Stimulated activated CD8-positive, alpha-beta memory T cell treated with anti-CD3 and anti-CD28 coated beads, Interleukin-15, amount 100 ng/mL, for 24 hours (primary cell): Measurements from ENCODE around the gene TRIO.

ENCODE experiments used
- DNase-seq: peaks from one replicate; pipeline ENCODE4 v3.0.0-alpha.2; 2020; ENCODE audit warnings: low read depth

TRIO gene

GRCh38 chr5:14247054-14247386, 103.9 kb downstream of the TRIO start:
- no peak for DNase-seq

GRCh38 chr5:14249258-14250082, 106.3 kb downstream of the TRIO start:
- no peak for DNase-seq

GRCh38 chr5:14250084-14250695, 107.0 kb downstream of the TRIO start:
- no peak for DNase-seq

GRCh38 chr5:14250748-14251701, 107.9 kb downstream of the TRIO start:
- no peak for DNase-seq

- no peak for DNase-seq
Measured at GRCh38 chr5:14251733-14252132, 108.6 kb downstream of the TRIO start.

- DNase-seq = no peak
Measured at GRCh38 chr5:14252793-14253192, 109.7 kb downstream of the TRIO start.

- no peak for DNase-seq
Measured at GRCh38 chr5:14254686-14255085, 111.5 kb downstream of the TRIO start.

- no peak for DNase-seq
Measured at GRCh38 chr5:14256026-14256690, 113.0 kb downstream of the TRIO start.

- no peak for DNase-seq
Measured at GRCh38 chr5:14256756-14257393, 113.7 kb downstream of the TRIO start.

GRCh38 chr5:14257995-14258403, 114.9 kb downstream of the TRIO start:
- DNase-seq = no peak

GRCh38 chr5:14258840-14259239, 115.7 kb downstream of the TRIO start:
- no peak for DNase-seq

GRCh38 chr5:14260637-14261036, 117.5 kb downstream of the TRIO start:
- no peak for DNase-seq

GRCh38 chr5:14261235-14261634, 118.1 kb downstream of the TRIO start:
- DNase-seq = no peak

GRCh38 chr5:14261856-14262611, 118.9 kb downstream of the TRIO start:
- DNase-seq = no peak

- no peak for DNase-seq
Measured at GRCh38 chr5:14263113-14263512, 120.0 kb downstream of the TRIO start.

GRCh38 chr5:14263699-14264098, 120.6 kb downstream of the TRIO start:
- no peak for DNase-seq

GRCh38 chr5:14264605-14265316, 121.6 kb downstream of the TRIO start:
- peak; percentile 42 for DNase-seq

- no peak for DNase-seq
Measured at GRCh38 chr5:14265570-14265969, 122.4 kb downstream of the TRIO start.

- no peak for DNase-seq
Measured at GRCh38 chr5:14266171-14266570, 123.0 kb downstream of the TRIO start.

- no peak for DNase-seq
Measured at GRCh38 chr5:14266686-14267085, 123.5 kb downstream of the TRIO start.
